Kidney glomerular epithelial cell (primary cell): Measurements from ENCODE around the gene NUP93.
"Not testable (repeated sequence)": the region's sequence is repeated elsewhere in the genome, so short reads cannot be mapped to it uniquely, and the experiment has no call there.

Source experiments
- DNase-seq: peaks from one replicate; lab custom pipeline; 2025; lab: John Stamatoyannopoulos, UW

NUP93 gene

GRCh38 chr16:56779906-56780305 is 50.0 kb downstream of the NUP93 start:
- no peak for DNase-seq

- DNase-seq: no peak
Observed at GRCh38 chr16:56780646-56781045, 50.7 kb downstream of the NUP93 start.

- peak; percentile 24 for DNase-seq
Observed at GRCh38 chr16:56781528-56781961, 51.6 kb downstream of the NUP93 start.

- no peak for DNase-seq
Observed at GRCh38 chr16:56783344-56783743, 53.4 kb downstream of the NUP93 start.

GRCh38 chr16:56785317-56785716 is 55.4 kb downstream of the NUP93 start:
- DNase-seq: no peak

- no peak for DNase-seq
Observed at GRCh38 chr16:56787167-56787566, 57.2 kb downstream of the NUP93 start.

GRCh38 chr16:56788435-56788834 is 58.5 kb downstream of the NUP93 start:
- no peak for DNase-seq

GRCh38 chr16:56789360-56789759 is 59.4 kb downstream of the NUP93 start:
- peak; percentile 15 for DNase-seq

- no peak for DNase-seq
Observed at GRCh38 chr16:56792967-56793366, 63.0 kb downstream of the NUP93 start.

GRCh38 chr16:56793492-56793891 is 63.6 kb downstream of the NUP93 start:
- peak; percentile 40 for DNase-seq

GRCh38 chr16:56795011-56795410 is 65.1 kb downstream of the NUP93 start:
- DNase-seq: peak; percentile 69

- not testable (repeated sequence) for DNase-seq
Observed at GRCh38 chr16:56797038-56797437, 67.1 kb downstream of the NUP93 start.

GRCh38 chr16:56797861-56798260 is 67.9 kb downstream of the NUP93 start:
- no peak for DNase-seq

GRCh38 chr16:56798955-56799354 is 69.0 kb downstream of the NUP93 start:
- DNase-seq: no peak

GRCh38 chr16:56800355-56800754 is 70.4 kb downstream of the NUP93 start:
- no peak for DNase-seq

- no peak for DNase-seq
Observed at GRCh38 chr16:56801762-56802161, 71.8 kb downstream of the NUP93 start.

- no peak for DNase-seq
Observed at GRCh38 chr16:56807011-56807675, 77.2 kb downstream of the NUP93 start.

- not testable (repeated sequence) for DNase-seq
Observed at GRCh38 chr16:56807676-56808067, 77.7 kb downstream of the NUP93 start.

- DNase-seq: no peak
Observed at GRCh38 chr16:56810954-56811353, 81.0 kb downstream of the NUP93 start.

- DNase-seq: not testable (repeated sequence)
Observed at GRCh38 chr16:56811602-56812001, 81.7 kb downstream of the NUP93 start.

GRCh38 chr16:56812884-56813283 is 83.0 kb downstream of the NUP93 start:
- no peak for DNase-seq

GRCh38 chr16:56814537-56815432 is 84.9 kb downstream of the NUP93 start:
- DNase-seq: peak; percentile 42

- no peak for DNase-seq
Observed at GRCh38 chr16:56815721-56816120, 85.8 kb downstream of the NUP93 start.
